ENCODE data around the gene TMEM267. TPM values are rescaled to one million over a fixed set of nuclear protein-coding genes. Genes with fewer than 3 reads are reported as not detected.

The TMEM267 gene
- total and polyA plus RNA-seq, 10 of the 15 experiments (the other 5 are each of a cell fraction or from before 2014, with no cell fraction given): 7.7 to 37.3 (median 13.3) TPM

DNA sequence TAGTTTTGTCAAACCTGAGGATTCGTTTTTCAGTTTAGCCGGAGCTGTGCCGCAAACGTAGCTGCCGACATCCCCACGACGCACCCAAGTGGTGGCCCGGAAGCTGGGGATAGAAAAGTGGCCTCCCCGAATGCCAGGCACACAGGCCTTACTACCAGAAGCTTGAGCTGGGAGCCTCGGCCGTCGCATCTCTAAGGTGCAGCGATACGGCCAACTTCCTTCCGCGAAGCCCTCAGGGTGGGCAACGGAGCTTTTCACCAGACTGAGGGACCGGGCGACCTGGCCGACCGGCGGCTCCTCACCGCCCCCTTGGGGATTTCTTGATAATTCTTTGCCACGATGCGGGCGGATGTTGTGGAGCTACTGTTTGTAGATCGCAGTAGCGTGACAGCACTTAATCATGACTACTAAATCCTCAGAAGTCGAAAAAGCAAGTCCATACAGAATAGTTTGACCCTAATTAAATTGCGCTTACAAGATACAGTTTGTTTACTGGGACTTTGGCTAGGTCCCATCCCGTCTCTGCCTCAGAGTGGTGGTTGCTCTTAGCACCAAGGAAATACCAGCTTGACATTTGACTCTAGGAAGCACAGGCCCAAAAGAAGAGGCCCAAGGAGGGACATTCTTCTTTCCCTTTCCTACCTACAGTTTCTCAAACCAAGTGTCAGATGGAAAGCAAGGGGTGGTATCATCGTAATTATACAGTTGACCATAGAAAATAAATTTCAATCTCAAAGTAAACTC, 613 bp upstream of the TMEM267 start (continued):
- TF ChIP-seq, protein P1, sequence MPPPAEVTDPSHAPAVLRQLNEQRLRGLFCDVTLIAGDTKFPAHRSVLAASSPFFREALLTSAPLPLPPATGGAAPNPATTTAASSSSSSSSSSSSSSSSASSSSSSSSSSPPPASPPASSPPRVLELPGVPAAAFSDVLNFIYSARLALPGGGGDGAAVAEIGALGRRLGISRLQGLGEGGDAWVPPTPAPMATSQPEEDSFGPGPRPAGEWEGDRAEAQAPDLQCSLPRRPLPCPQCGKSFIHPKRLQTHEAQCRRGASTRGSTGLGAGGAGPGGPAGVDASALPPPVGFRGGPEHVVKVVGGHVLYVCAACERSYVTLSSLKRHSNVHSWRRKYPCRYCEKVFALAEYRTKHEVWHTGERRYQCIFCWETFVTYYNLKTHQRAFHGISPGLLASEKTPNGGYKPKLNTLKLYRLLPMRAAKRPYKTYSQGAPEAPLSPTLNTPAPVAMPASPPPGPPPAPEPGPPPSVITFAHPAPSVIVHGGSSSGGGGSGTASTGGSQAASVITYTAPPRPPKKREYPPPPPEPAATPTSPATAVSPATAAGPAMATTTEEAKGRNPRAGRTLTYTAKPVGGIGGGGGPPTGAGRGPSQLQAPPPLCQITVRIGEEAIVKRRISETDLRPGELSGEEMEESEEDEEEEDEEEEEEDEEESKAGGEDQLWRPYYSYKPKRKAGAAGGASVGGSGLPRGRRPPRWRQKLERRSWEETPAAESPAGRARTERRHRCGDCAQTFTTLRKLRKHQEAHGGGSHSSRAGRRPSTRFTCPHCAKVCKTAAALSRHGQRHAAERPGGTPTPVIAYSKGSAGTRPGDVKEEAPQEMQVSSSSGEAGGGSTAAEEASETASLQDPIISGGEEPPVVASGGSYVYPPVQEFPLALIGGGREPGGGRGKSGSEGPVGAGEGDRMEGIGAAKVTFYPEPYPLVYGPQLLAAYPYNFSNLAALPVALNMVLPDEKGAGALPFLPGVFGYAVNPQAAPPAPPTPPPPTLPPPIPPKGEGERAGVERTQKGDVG (CRISPR knock-in tag; IDR thresholded peaks at IDR 0.05): no peak
- TF ChIP-seq, protein P2, sequence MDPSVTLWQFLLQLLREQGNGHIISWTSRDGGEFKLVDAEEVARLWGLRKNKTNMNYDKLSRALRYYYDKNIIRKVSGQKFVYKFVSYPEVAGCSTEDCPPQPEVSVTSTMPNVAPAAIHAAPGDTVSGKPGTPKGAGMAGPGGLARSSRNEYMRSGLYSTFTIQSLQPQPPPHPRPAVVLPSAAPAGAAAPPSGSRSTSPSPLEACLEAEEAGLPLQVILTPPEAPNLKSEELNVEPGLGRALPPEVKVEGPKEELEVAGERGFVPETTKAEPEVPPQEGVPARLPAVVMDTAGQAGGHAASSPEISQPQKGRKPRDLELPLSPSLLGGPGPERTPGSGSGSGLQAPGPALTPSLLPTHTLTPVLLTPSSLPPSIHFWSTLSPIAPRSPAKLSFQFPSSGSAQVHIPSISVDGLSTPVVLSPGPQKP (IDR thresholded peaks at IDR 0.05; ENCODE audit: low read depth, low read length): no peak; the same call in 1 of the 2 replicates
- TF ChIP-seq MYB (IDR thresholded peaks at IDR 0.05; ENCODE audit: borderline replicate concordance, low read depth, low read length): no peak
- TF ChIP-seq MXI1 (IDR thresholded peaks at IDR 0.05; ENCODE audit: low read depth, low read length): no peak; the same call in 1 of the 2 replicates
- no peak for TF ChIP-seq SUZ12 (IDR thresholded peaks at IDR 0.05; ENCODE audit: unreplicated experiment)
- TF ChIP-seq TARDBP (IDR thresholded peaks at IDR 0.05; ENCODE audit: borderline replicate concordance): 0 out of 2 replicates have a peak, but pooled peaks have one; percentile 22
- TF ChIP-seq BCL11A (IDR thresholded peaks at IDR 0.05; ENCODE audit: low read depth, low read length): no peak
- no peak for TF ChIP-seq EZH2 (IDR thresholded peaks at IDR 0.05; ENCODE audit: borderline replicate concordance, control insufficient read depth, low read depth, low read length)
- TF ChIP-seq PAX8 (IDR thresholded peaks at IDR 0.05): no peak
- no peak for TF ChIP-seq YBX1 (IDR thresholded peaks at IDR 0.05)
- TF ChIP-seq MTA3 (IDR thresholded peaks at IDR 0.05; ENCODE audit: borderline replicate concordance, low read length): 0 out of 2 replicates have a peak, but pooled peaks have one; percentile 3
- TF ChIP-seq ZNF24 (IDR thresholded peaks at IDR 0.05): no peak
- TF ChIP-seq TCF3 (IDR thresholded peaks at IDR 0.05; ENCODE audit: borderline replicate concordance, insufficient read depth, low read depth, low read length): no peak
- TF ChIP-seq, protein P3, sequence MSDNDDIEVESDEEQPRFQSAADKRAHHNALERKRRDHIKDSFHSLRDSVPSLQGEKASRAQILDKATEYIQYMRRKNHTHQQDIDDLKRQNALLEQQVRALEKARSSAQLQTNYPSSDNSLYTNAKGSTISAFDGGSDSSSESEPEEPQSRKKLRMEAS (IDR thresholded peaks at IDR 0.05; ENCODE audit: low read depth, low read length): no peak
- no peak for TF ChIP-seq LARP7 (IDR thresholded peaks at IDR 0.05)
- TF ChIP-seq POLR2AphosphoS2 (IDR thresholded peaks at IDR 0.05; ENCODE audit: low read depth, low read length): no peak
- TF ChIP-seq BACH1 (IDR thresholded peaks at IDR 0.05; ENCODE audit: borderline replicate concordance): peak; percentile 89
- TF ChIP-seq SMAD1 (IDR thresholded peaks at IDR 0.05; ENCODE audit: low read depth, partially characterized antibody): no peak
- no peak for TF ChIP-seq SREBF1 (IDR thresholded peaks at IDR 0.05; ENCODE audit: low read length)
- TF ChIP-seq MYC (IDR thresholded peaks at IDR 0.05; ENCODE audit: insufficient read depth, insufficient read length, insufficient replicate concordance, low read length, severe bottlenecking): peak; percentile 9
- no peak for TF ChIP-seq ESRRA (IDR thresholded peaks at IDR 0.05; ENCODE audit: low read length)
- TF ChIP-seq, protein P4, sequence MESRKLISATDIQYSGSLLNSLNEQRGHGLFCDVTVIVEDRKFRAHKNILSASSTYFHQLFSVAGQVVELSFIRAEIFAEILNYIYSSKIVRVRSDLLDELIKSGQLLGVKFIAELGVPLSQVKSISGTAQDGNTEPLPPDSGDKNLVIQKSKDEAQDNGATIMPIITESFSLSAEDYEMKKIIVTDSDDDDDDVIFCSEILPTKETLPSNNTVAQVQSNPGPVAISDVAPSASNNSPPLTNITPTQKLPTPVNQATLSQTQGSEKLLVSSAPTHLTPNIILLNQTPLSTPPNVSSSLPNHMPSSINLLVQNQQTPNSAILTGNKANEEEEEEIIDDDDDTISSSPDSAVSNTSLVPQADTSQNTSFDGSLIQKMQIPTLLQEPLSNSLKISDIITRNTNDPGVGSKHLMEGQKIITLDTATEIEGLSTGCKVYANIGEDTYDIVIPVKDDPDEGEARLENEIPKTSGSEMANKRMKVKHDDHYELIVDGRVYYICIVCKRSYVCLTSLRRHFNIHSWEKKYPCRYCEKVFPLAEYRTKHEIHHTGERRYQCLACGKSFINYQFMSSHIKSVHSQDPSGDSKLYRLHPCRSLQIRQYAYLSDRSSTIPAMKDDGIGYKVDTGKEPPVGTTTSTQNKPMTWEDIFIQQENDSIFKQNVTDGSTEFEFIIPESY (IDR thresholded peaks at IDR 0.05): 0 out of 2 replicates have a peak, but pooled peaks have one; percentile 8
- TF ChIP-seq MTA2 (IDR thresholded peaks at IDR 0.05; ENCODE audit: low read depth): peak; percentile 33; the same call in 1 of the 2 replicates
- no peak for TF ChIP-seq RCOR1 (conservative IDR thresholded peaks at IDR 0.05; ENCODE audit: low read depth, low read length)
- TF ChIP-seq TCF12 (IDR thresholded peaks at IDR 0.05; ENCODE audit: low read depth, low read length): 0 out of 2 replicates have a peak, but pooled peaks have one; percentile 7

Data from GM12878 (cell line).